AG04449 (cell line): ENCODE data around the gene KLF13.

Source experiments
- CTCF ChIA-PET: fragments of 350-600 bp; formaldehyde crosslinking; extraction: SDS; loops from one replicate; lab custom pipeline; 2021; ENCODE audit warnings: antibody characterized with exemption; lab: Yijun Ruan, JAX
- POLR2A ChIA-PET: fragments of 400-600, 350-600 bp; formaldehyde crosslinking; extraction: SDS; loops from one replicate; lab custom pipeline; 2020; ENCODE audit warnings: antibody characterized with exemption, inconsistent platforms; lab: Yijun Ruan, JAX
- DNase-seq: peaks from one replicate; pipeline ENCODE4 v3.0.0-alpha.2; 2010; ENCODE audit warnings: low read depth, low spot score
- H3K4me3 ChIP-seq: 2 replicates; pipeline ENCODE4 v1.5.1; 2011; ENCODE audit warnings: low read depth, mild to moderate bottlenecking, control low read depth, low read length
- TF ChIP-seq, protein P1 (sequence below): IDR thresholded peaks from one replicate; pipeline ENCODE4 v1.5.1; 2011; ENCODE audit warnings: mild to moderate bottlenecking, moderate library complexity, low read length, control low read depth, inconsistent platforms; ENCODE audit not compliant: insufficient read depth; ENCODE audit errors: missing control alignments

The KLF13 gene

DNA sequence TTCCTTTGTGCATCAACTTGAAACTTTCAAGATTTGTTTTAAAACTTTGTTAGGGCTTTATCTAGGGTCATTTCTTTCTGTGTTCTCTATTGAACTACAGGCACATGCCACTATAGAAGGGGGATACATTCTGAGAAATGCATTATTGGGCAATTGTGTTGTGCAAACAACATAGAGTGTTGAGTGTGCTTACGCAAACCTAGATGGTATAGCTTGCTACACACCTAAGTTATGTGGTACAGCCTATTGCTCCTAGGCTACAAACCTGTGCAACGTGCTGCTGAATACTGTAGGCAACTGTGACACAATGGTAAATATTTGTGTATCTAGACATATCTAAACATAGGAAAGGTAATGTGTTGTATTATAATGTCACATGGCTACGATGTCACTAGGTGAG, 33.0 kb upstream of the KLF13 start:
- POLR2A ChIA-PET = no interaction called here
- H3K4me3 ChIP-seq = no peak overlapping the region
- TF ChIP-seq, protein P1, sequence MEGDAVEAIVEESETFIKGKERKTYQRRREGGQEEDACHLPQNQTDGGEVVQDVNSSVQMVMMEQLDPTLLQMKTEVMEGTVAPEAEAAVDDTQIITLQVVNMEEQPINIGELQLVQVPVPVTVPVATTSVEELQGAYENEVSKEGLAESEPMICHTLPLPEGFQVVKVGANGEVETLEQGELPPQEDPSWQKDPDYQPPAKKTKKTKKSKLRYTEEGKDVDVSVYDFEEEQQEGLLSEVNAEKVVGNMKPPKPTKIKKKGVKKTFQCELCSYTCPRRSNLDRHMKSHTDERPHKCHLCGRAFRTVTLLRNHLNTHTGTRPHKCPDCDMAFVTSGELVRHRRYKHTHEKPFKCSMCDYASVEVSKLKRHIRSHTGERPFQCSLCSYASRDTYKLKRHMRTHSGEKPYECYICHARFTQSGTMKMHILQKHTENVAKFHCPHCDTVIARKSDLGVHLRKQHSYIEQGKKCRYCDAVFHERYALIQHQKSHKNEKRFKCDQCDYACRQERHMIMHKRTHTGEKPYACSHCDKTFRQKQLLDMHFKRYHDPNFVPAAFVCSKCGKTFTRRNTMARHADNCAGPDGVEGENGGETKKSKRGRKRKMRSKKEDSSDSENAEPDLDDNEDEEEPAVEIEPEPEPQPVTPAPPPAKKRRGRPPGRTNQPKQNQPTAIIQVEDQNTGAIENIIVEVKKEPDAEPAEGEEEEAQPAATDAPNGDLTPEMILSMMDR = no peak
- no peak for DNase-seq
- CTCF ChIA-PET = no interaction called here

GRCh38 chr15:31294067-31294466, 32.6 kb upstream of the KLF13 start:
- TF ChIP-seq, protein P1 = no peak

DNA sequence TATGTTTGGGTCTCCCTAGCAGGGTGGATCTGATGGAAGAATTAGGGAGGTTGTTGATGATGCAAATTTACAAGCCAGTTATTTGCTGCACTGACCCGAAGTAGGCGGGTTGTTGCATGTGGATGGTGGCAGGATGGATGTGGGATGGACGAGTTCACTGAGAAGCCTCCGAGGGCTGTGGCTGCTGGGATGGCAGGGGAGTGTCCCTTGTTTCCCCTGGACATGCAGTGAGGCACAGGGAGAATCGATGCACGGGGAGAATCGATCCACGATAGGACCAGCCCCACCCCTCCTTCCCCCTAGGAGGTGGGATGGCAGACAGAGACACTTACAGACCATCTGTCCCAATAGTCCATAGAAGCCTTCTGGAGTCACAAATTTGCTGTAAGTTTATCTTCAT, 31.0 kb upstream of the KLF13 start:
- H3K4me3 ChIP-seq = no peak overlapping the region
- POLR2A ChIA-PET = no interaction called here
- DNase-seq = no peak
- CTCF ChIA-PET = no interaction called here
- TF ChIP-seq, protein P1 = no peak

More at GRCh38 chr15:31294067-31294466, 32.6 kb upstream of the KLF13 start:
- DNase-seq = no peak
- H3K4me3 ChIP-seq = no peak overlapping the region
- POLR2A ChIA-PET = no interaction called here
- CTCF ChIA-PET = no interaction called here

- CTCF ChIA-PET = no interaction called here
- POLR2A ChIA-PET = no interaction called here
- TF ChIP-seq, protein P1 = no peak
- DNase-seq = no peak
- H3K4me3 ChIP-seq = no peak overlapping the region
Observed at GRCh38 chr15:31296219-31296645, 30.4 kb upstream of the KLF13 start.

- no peak for DNase-seq
- H3K4me3 ChIP-seq = no peak overlapping the region
- TF ChIP-seq, protein P1 = no peak
- ChIA-PET POLR2A (no interaction called here), CTCF (interaction anchor here (1.1 kb wide), 1 partner anchor 16 kb away, joined by 3 read pairs; no protein-coding TSS in a partner anchor)
Observed at GRCh38 chr15:31296646-31297574, 29.7 kb upstream of the KLF13 start.

GRCh38 chr15:31297575-31298456, 28.8 kb upstream of the KLF13 start:
- ChIA-PET POLR2A (no interaction called here), CTCF (interaction anchor here (0.7 to 1.3 kb wide), 3 partner anchors 13 to 191 kb away, joined by 3 read pairs; no protein-coding TSS in a partner anchor)
- no peak overlapping the region for H3K4me3 ChIP-seq
- no peak for DNase-seq
- TF ChIP-seq, protein P1 = no peak
